GM18520 (cell line): Measurements from ENCODE around the gene PNLIPRP2.

Source experiments
- ATAC-seq: cut with Tn5 transposase; IDR thresholded peaks from one replicate; pipeline ENCODE4 v1.9.1; 2021; ENCODE audit not compliant: unreplicated experiment

The PNLIPRP2 gene

GRCh38 chr10:116679351-116679750 lies 58.6 kb downstream of the PNLIPRP2 start:
- ATAC-seq = no peak

GRCh38 chr10:116683166-116683565 lies 62.4 kb downstream of the PNLIPRP2 start:
- no peak for ATAC-seq

GRCh38 chr10:116683821-116684220 lies 63.1 kb downstream of the PNLIPRP2 start:
- ATAC-seq = no peak

GRCh38 chr10:116684781-116685180 lies 64.0 kb downstream of the PNLIPRP2 start:
- no peak for ATAC-seq

GRCh38 chr10:116685807-116686206 lies 65.1 kb downstream of the PNLIPRP2 start:
- no peak for ATAC-seq

GRCh38 chr10:116686632-116687031 lies 65.9 kb downstream of the PNLIPRP2 start:
- ATAC-seq = no peak

GRCh38 chr10:116687633-116688032 lies 66.9 kb downstream of the PNLIPRP2 start:
- ATAC-seq = no peak

DNA sequence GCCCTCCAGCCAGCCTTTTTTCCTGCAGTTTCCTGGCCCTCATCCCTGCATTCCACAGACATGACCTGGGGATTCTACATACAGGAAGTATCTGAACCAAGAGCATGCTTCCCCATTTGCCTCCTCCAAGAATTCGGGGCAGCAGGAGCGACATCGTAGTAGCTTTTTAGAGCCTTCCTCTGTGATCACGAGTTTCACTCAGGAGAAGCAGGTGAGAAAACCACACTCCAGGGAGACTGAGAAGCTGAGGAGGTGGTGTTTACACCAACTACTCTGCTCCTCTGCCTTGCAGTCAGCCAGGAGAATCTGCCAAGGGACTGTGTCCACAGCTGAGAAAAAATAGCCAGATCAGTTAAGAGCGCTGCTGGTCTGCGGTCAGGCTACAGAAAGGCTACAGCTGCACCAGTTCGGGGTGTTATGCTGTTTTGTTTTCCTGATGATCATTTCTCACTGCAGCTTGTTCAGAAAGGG lies 67.5 kb downstream of the PNLIPRP2 start:
- no peak for ATAC-seq

GRCh38 chr10:116688741-116689495 lies 68.2 kb downstream of the PNLIPRP2 start:
- ATAC-seq = no peak

DNA sequence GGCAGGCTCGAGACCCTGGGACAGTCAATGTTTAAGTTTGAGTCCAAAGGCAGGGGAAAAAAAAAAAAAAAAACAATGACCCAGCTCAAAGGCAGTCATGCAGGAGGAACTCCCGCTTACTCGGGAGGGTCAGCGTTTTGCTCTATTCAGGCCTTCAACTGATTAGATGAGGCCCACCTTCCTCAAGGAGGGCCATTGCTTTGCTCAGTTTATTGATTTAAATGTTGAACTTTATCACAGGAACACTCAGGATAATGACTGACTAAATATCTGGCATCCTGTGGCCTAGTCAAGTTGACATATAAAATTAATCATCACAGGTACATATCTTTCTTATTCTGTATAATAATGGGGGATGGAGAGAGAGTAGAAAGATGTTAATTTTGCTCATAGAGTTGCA lies 69.0 kb downstream of the PNLIPRP2 start:
- no peak for ATAC-seq

DNA sequence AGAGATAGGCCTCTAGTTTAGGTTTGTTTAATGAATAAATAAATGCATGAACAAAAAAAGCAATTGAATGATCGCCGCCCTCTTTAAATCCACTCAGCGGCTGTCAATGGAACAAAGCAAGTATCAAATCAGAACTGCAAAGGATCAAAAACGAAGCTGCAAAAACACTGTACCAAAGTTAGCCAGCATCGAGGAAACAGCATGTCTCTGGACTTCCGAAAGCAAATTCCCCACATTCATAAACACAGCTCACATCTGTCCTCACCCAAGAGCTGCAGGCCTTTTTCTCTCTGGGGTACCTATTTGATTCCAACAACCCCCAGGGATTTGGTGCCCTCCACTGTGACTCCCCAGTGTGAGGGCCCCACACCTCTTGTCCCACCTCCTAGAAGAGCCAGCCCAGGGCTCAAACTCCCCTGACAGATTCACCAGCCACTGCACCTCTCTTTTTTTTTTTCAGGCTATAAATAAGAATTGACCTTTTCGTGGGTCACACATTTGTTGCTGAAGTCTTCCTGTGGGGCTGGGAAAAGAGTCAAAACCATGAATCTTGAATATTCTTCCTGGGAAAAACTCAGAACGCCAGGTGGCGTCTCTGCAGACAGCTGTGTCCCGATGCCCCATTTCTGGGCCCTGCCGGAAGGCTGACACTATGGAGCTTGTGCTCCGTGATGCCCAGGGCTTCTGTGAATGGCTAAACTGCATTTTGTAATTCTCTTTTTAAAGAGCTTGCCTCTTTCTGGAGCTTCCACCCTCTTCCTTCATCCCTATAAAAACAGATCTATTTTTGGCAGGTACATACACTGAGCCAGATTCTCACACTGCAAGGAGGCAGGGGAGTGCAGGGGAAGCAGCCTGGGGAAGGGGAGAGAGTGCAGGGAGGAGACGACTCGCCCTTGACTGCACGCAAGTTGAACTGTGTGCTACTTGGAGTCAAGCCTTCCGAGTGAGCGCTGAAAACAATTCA lies 69.9 kb downstream of the PNLIPRP2 start:
- no peak for ATAC-seq

GRCh38 chr10:116691635-116692034 lies 70.9 kb downstream of the PNLIPRP2 start:
- no peak for ATAC-seq

DNA sequence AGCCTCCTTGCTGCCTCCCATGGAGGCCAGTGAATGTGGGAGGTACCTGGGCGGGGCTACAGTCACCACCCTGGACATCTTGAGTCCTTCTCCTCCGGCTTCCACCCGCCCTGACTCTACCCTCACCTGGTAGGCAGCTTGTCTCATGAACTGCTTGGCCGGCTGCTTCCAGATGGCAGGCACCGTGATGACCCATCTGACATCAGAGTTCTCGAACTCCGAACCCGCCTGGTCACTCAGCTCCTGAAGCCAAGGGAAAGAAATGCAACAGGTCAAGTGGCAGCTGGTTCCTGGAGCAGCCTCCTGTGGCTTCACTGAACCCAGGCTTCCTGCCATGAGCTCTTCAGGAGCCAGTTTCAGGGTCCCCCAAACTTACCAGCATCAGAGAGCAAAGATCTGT lies 71.5 kb downstream of the PNLIPRP2 start:
- ATAC-seq = no peak

DNA sequence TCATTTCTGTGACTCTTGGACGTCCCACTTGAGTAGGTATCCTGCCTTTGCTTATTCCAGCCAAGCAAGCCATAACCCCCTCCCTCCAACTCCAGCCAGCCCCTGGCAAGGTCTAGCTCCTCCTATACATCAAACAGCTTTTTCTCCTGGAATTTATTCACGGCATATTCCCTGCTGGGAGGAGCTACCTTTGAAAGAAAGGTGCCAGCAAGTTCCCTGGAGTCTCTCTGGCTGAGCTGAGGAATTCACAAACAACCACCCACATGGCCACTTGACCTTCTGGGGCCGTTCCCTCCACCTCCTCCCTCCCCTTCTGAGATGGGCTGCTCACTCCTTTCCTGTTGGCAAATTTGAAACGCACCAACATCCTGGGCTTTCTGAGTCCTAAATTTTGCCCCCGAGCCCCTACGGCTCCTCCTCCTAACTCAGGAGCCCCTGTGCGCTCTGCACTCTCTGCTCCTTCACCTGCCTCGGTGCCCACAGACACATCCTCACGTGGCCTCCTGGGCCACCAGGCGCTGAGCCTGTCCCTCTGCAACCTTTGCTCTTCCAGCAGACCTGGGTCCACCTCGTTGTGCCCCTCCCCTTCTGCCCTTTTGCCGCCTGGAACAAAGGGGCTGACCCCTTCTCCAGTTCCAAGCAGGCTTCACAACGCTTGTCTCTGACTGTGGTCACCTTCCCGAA lies 73.6 kb downstream of the PNLIPRP2 start:
- ATAC-seq = no peak
